OCI-LY1 (cell line): Measurements from ENCODE around the gene CRYM.
"Not testable (repeated sequence)": the region's sequence is repeated elsewhere in the genome, so short reads cannot be mapped to it uniquely, and the experiment has no call there.

ENCODE experiments used
- H2AFZ ChIP-seq: fragments of 200-600 bp; sonication (generic), shearing (Covaris generic); 2 replicates; pipeline ENCODE4 v1.6.0; 2014; ENCODE audit warnings: antibody characterized with exemption, mild to moderate bottlenecking, low read length
- H3F3A ChIP-seq: fragments of 200-600 bp; sonication (generic), shearing (Covaris generic); 2 replicates; pipeline ENCODE4 v1.6.0; 2014; ENCODE audit warnings: mild to moderate bottlenecking, antibody characterized with exemption, low read length, moderate library complexity; ENCODE audit not compliant: insufficient read depth
- H3K27ac ChIP-seq: fragments of 200-600 bp; sonication (generic); 2 replicates; pipeline ENCODE4 v1.5.1; 2014; ENCODE audit warnings: low read length, mixed run types, mild to moderate bottlenecking, low read depth; ENCODE audit not compliant: poor library complexity, severe bottlenecking
- H3K27me3 ChIP-seq: fragments of 200-600 bp; sonication (generic); 2 replicates; pipeline ENCODE4 v1.6.0; 2014; ENCODE audit warnings: antibody characterized with exemption, mild to moderate bottlenecking, low read length, moderate library complexity; ENCODE audit not compliant: insufficient read depth
- H3K36me3 ChIP-seq: fragments of 200-600 bp; sonication (generic); 2 replicates; pipeline ENCODE4 v1.6.1; 2014; ENCODE audit warnings: mild to moderate bottlenecking, antibody characterized with exemption, low read length, moderate library complexity, mixed read lengths; ENCODE audit not compliant: insufficient read depth
- H3K4me1 ChIP-seq: fragments of 200-600 bp; sonication (generic); 2 replicates; pipeline ENCODE4 v1.5.1; 2014; ENCODE audit warnings: mild to moderate bottlenecking, low read length, moderate library complexity; ENCODE audit not compliant: insufficient read depth, severe bottlenecking
- H3K4me2 ChIP-seq: fragments of 200-600 bp; sonication (generic), shearing (Covaris generic); 2 replicates; pipeline ENCODE4 v1.6.1; 2014; ENCODE audit warnings: low read length
- H3K4me3 ChIP-seq: fragments of 200-600 bp; sonication (generic); 2 replicates; pipeline ENCODE4 v1.5.1; 2014; ENCODE audit warnings: low read length, low read depth, mild to moderate bottlenecking, mixed read lengths; ENCODE audit not compliant: poor library complexity, severe bottlenecking
- H3K79me2 ChIP-seq: fragments of 200-600 bp; shearing (Covaris generic); 2 replicates; pipeline ENCODE4 v1.6.1; 2016; ENCODE audit warnings: mixed run types, low read length, mixed read lengths; ENCODE audit not compliant: insufficient read depth
- H3K9ac ChIP-seq: fragments of 200-600 bp; sonication (generic), shearing (Covaris generic); 2 replicates; pipeline ENCODE4 v1.6.1; 2014; ENCODE audit warnings: mild to moderate bottlenecking, low read length, mixed read lengths
- H3K9me2 ChIP-seq: fragments of 200-600 bp; sonication (generic), shearing (Covaris generic); 2 replicates; pipeline ENCODE4 v1.6.1; 2014; ENCODE audit warnings: low read depth, mild to moderate bottlenecking, low read length, mixed read lengths
- H3K9me3 ChIP-seq: fragments of 200-600 bp; shearing (Covaris generic); 2 replicates; pipeline ENCODE4 v1.6.1; 2014; ENCODE audit warnings: low read length, mixed read lengths
- H4K20me1 ChIP-seq: fragments of 200-600 bp; sonication (generic), shearing (Covaris generic); 2 replicates; pipeline ENCODE4 v1.6.0; 2016; ENCODE audit warnings: mild to moderate bottlenecking, low read length; ENCODE audit not compliant: insufficient read depth
- EZH2 ChIP-seq: fragments of 200-600 bp; sonication (generic), shearing (Covaris generic); IDR thresholded peaks from 2 replicates; pipeline ENCODE4 v1.8.0; 2017; ENCODE audit warnings: borderline replicate concordance, mixed run types, mild to moderate bottlenecking, antibody characterized with exemption, low read length, moderate library complexity, mixed read lengths
- TF ChIP-seq, protein P1 (sequence below): fragments of 200-600 bp; sonication (generic), shearing (Covaris generic); IDR thresholded peaks from 2 replicates; pipeline ENCODE4 v1.5.1; 2017; ENCODE audit warnings: mild to moderate bottlenecking, antibody characterized with exemption, low read length, moderate library complexity, mixed read lengths

Gene CRYM

DNA sequence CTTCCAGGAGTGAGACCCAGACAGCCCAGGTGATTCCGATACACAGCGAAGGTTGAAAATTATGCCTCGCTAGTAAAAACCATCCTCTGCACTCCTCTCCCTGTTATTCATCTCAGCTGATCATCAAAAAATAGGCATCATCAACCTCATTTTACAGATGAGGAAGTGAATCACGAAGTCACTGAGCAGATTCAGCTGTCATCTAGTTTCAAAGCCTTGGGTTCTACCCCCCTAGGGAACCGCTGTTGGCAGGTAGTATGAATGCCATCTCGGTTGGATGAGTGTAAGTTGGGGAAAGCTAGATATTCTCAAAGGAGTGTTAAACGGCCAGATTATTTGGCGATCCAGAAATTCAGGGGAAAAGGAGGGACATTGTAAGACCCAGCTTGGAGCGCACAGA, 2.0 kb downstream of the CRYM start:
- TF ChIP-seq, protein P1, sequence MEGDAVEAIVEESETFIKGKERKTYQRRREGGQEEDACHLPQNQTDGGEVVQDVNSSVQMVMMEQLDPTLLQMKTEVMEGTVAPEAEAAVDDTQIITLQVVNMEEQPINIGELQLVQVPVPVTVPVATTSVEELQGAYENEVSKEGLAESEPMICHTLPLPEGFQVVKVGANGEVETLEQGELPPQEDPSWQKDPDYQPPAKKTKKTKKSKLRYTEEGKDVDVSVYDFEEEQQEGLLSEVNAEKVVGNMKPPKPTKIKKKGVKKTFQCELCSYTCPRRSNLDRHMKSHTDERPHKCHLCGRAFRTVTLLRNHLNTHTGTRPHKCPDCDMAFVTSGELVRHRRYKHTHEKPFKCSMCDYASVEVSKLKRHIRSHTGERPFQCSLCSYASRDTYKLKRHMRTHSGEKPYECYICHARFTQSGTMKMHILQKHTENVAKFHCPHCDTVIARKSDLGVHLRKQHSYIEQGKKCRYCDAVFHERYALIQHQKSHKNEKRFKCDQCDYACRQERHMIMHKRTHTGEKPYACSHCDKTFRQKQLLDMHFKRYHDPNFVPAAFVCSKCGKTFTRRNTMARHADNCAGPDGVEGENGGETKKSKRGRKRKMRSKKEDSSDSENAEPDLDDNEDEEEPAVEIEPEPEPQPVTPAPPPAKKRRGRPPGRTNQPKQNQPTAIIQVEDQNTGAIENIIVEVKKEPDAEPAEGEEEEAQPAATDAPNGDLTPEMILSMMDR: no peak
- TF ChIP-seq EZH2: no peak
- H3K9me2 ChIP-seq: no peaks in the 10 kb centered on the region
- no peaks in the 10 kb centered on the region for H3K79me2 ChIP-seq
- H3K9ac ChIP-seq: no peak overlapping the region
- H3K27ac ChIP-seq: no peak overlapping the region
- H3K9me3 ChIP-seq: no peaks in the 10 kb centered on the region
- no peaks in the 10 kb centered on the region for H4K20me1 ChIP-seq
- H3F3A ChIP-seq: no peaks in the 10 kb centered on the region
- no peaks in the 10 kb centered on the region for H3K36me3 ChIP-seq
- H3K27me3 ChIP-seq: no peaks in the 10 kb centered on the region; the same call in 1 of the 2 replicates
- H3K4me2 ChIP-seq: no peak overlapping the region; the same call in 1 of the 2 replicates
- no peak overlapping the region for H3K4me3 ChIP-seq
- peaks cover 29% of the 10 kb centered on the region for H3K4me1 ChIP-seq
- H2AFZ ChIP-seq: no peak overlapping the region

DNA sequence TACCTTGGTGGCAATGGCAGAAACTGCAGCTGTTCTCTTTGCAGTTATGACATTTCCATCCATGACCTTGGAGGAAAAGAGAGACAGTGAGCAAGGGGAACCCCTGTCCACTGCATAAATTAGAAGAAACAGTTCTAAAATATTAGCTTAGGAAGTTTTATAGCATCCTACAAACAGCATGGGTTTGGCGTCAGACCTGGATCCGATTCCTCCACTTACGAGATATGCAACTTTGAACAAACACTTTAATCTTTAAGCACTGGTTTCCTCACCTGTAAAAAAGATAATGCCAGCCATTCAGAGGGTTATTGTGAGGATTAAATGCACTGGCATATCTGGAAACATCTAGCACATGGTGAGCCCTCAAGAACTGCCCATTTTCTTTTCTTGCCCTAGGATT, 2.6 kb downstream of the CRYM start:
- H3K79me2 ChIP-seq: no peaks in the 10 kb centered on the region
- no peaks in the 10 kb centered on the region for H3F3A ChIP-seq
- H3K9me3 ChIP-seq: no peaks in the 10 kb centered on the region
- no peaks in the 10 kb centered on the region for H3K36me3 ChIP-seq
- no peak overlapping the region for H2AFZ ChIP-seq
- peaks cover 29% of the 10 kb centered on the region for H3K4me1 ChIP-seq
- H3K27me3 ChIP-seq: no peaks in the 10 kb centered on the region; the same call in 1 of the 2 replicates
- H4K20me1 ChIP-seq: no peaks in the 10 kb centered on the region
- no peak overlapping the region for H3K4me3 ChIP-seq
- no peak overlapping the region for H3K27ac ChIP-seq
- no peaks in the 10 kb centered on the region for H3K9me2 ChIP-seq
- no peak overlapping the region for H3K4me2 ChIP-seq
- H3K9ac ChIP-seq: no peak overlapping the region
- TF ChIP-seq, protein P1: no peak

DNA sequence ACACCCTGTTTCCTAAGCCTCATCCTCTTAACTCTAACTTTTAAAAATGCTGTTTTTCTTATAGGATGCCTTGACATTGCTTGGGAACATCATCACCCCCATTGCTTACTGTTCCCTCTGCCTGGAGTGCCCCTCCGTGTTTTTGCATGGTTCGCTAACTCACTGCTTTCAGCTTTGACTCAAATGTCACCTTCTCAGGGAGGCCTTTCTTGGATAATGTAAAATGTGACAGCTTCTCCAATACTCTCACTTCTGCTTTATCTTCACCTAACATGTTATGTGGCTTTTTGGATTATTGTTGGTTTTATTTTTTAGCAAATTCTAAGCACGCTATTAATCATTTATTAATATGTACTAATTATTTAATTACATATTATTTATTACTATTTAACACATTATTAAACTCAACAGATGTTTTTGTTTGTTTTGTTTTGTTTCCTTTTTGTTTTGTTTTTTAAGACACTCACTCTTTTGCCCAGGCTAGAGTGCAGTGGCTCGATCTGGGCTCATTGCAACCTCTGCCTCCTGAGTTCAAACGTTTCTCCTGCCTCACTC, 3.8 kb downstream of the CRYM start:
- H3K27me3 ChIP-seq: no peaks in the 10 kb centered on the region; the same call in 1 of the 2 replicates
- no peaks in the 10 kb centered on the region for H3K9me2 ChIP-seq
- no peak overlapping the region for H3K9ac ChIP-seq
- H3K9me3 ChIP-seq: no peaks in the 10 kb centered on the region
- H3K4me2 ChIP-seq: no peak overlapping the region
- H3F3A ChIP-seq: no peaks in the 10 kb centered on the region
- no peak overlapping the region for H2AFZ ChIP-seq
- H3K4me3 ChIP-seq: no peak overlapping the region
- peaks cover 29% of the 10 kb centered on the region for H3K4me1 ChIP-seq
- no peak for TF ChIP-seq EZH2
- TF ChIP-seq, protein P1: no peak
- no peak overlapping the region for H3K27ac ChIP-seq
- H4K20me1 ChIP-seq: no peaks in the 10 kb centered on the region
- no peaks in the 10 kb centered on the region for H3K79me2 ChIP-seq
- H3K36me3 ChIP-seq: no peaks in the 10 kb centered on the region

DNA sequence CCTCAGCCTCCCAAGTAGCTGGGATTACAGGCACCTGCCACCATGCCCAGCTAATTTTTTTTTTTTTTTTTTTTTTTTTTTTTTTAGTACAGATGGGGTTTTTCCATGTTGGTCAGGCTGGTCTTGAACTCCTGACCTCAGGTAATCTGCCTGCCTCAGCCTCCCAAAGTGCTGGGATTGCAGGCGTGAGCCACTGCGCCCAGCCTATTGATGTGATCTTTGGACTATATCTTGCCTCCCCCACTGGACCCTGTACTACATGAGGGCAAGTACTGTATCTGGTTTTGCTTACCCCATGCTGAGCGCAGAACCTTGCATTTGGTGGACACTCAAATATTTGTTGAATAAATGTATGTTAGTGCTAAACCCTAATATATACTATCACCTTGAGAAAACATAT, 5.3 kb downstream of the CRYM start:
- not testable (repeated sequence) for H4K20me1 ChIP-seq, H3K27ac ChIP-seq, H3K27me3 ChIP-seq, H3K4me3 ChIP-seq, H3F3A ChIP-seq, H3K9me2 ChIP-seq, H3K9ac ChIP-seq, H3K9me3 ChIP-seq, H2AFZ ChIP-seq, H3K79me2 ChIP-seq, H3K4me2 ChIP-seq, H3K36me3 ChIP-seq
- H3K4me1 ChIP-seq: peaks cover 29% of the 10 kb centered on the region
